SIG-M5 treated with dmso at 0.1 percent for 504 hours (cell line): Measurements from ENCODE around the gene RBBP8.
"Not testable (repeated sequence)": the region's sequence is repeated elsewhere in the genome, so short reads cannot be mapped to it uniquely, and the experiment has no call there.

Source experiments
- DNase-seq: peaks from one replicate; lab custom pipeline; 2025; ENCODE audit not compliant: unreplicated experiment; lab: John Stamatoyannopoulos, UW

RBBP8 gene

DNA sequence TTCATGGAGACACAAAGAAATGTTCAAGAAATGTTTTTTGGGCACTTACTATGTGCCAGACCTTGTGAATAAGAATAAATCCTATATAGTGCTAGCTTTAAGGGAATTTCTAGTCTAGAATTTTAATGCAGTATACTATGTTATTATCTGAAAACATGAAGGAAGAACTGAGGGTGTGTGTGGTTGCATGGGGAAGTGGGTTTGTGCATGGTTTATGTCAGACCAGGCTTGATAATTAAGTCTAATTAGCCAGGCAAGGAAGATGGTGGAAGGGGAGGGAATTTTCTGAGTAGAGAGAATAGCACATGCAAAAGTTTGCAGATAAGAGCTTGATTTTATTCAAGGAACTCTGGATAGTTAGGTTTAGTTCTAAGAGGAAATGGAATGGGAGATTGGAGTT lies 6.5 kb downstream of the RBBP8 start:
- no peak for DNase-seq

DNA sequence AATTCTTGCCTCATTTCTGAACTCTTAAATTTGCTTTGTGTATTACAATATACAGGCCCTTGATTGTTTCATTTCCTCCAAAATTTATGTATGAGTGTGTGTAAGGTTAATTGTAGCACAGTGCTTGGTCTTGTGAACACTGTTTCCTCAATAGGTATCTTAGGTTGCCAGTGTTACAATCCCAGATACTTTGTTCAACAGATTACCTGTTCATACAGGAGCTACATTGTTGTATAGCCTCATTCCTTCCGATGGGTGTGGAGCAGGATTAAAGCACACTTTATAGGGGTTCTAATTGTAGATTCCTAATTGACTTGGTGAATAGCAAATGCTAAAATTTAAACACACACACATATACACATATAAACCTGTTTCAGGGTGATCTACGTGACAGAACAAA lies 10.7 kb downstream of the RBBP8 start:
- no peak for DNase-seq

- no peak for DNase-seq
Observed at GRCh38 chr18:22946217-22946616, 13.1 kb downstream of the RBBP8 start.

DNA sequence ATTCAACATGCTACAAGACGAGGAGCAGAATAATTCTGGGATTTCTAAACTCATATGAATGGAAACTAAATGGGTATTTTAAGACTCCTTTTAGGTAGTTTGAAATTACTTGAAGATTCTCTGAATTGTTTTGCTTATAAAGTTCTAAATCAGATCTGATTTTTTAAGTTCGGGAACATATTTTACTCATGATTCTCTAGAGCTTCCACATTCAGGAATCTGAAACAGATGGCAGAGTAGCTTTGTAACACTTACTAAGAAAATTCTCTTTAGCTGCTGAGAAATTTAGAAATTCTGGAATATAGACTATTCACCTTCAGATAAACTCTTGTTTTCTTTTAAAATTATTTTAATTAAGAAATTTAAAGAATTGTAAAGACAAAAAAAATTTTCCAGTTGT lies 13.7 kb downstream of the RBBP8 start:
- no peak for DNase-seq

GRCh38 chr18:22951823-22952222 lies 18.7 kb downstream of the RBBP8 start:
- peak; percentile 45 for DNase-seq

DNA sequence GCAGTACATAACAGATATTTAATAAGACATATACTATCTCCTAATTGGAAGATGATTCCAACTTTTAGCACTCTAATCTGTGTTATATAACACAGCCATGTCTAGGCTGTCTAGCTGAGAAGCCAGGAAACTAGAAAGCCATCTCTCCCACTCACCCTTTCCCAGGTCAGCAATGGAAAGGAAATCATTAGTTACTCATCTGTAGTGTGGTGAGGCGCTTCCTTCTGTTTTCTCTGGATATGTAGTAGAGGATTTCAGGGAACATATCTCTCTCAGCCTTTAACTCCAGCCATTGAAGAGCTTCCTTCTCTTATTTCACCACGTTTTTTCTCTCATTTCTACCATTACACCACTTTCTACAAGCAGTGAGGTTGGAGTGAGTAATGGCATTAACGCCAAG lies 19.4 kb downstream of the RBBP8 start:
- no peak for DNase-seq

- DNase-seq: not testable (repeated sequence)
Observed at GRCh38 chr18:22953982-22954381, 20.9 kb downstream of the RBBP8 start.

DNA sequence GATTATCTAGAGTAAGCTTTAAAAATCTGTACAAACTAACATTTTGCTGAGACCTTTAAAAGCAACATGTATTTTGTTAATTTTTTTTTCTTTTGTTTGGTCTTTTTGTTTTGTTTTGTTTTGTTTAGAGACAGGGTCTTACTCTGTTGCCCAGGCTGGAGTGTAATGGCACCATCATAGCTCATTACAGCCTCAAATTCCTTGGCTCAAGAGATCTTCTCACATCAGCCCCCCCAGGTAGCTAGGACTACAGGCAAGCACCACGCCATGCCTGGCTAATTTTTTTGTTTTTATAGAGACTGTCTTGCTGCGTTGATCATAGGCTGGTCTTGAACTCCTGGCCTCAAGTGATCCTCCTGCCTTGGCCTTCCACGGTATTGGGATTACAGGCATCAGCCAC lies 23.1 kb downstream of the RBBP8 start:
- no peak for DNase-seq

DNA sequence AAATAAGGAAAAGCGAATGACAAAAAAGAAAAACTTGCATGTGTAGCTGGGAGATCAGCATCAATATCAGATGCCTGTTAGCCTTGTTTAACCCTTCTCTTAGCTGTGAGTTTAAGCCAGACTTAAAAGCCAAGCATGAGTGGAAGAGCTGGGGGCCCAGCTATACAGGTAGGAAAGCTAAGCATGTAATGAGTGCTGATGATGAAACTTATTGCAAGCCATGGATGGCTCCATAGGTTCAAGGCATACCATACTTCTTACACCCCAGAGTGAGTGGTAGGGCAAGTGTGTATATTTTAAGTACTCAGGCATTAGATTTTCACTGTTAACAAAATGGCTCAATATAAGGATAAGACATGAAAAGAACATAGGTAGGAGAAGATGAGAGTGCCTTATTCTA lies 28.0 kb downstream of the RBBP8 start:
- DNase-seq: no peak

DNA sequence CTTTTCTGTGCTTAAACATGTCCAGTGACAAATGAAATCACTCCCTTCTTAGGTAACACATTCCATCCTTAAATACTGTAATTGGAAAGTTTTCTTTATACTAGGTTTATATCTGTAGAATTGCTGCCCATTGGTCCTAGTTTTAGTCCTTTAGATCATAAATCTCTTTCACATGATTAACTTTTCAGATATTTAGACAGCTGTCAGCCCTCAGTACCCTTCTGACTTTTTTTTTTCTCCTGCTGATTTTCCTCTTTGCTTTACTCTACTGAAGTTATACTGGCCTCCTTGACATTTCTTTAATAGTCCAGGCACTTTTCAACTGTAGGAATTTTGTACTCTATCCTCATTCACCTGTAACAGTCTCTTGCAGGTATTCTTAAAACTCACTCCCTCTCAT lies 28.9 kb downstream of the RBBP8 start:
- DNase-seq: no peak

GRCh38 chr18:22964116-22964515 lies 31.0 kb downstream of the RBBP8 start:
- no peak for DNase-seq

DNA sequence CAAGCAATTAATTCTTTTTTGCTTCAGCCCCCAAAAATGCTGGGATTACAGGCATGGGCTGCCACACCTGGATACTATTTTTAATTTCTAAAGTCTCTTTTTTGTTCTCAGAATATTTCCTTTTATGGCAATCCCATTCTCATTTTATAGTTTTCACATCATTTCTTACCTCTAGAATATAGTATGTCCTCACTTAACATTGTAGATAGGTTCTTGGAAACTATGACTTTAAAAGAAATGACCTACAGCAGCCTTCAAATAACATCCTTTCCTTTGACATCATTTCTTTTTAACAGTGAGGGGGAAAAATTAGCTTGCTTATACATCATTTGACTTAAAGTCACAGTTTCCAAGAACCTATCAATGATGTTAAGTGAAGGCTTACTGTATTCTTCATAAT lies 31.6 kb downstream of the RBBP8 start:
- DNase-seq: no peak

- DNase-seq: no peak
Observed at GRCh38 chr18:22971038-22971437, 37.9 kb downstream of the RBBP8 start.

GRCh38 chr18:22974001-22974400 lies 40.9 kb downstream of the RBBP8 start:
- no peak for DNase-seq

DNA sequence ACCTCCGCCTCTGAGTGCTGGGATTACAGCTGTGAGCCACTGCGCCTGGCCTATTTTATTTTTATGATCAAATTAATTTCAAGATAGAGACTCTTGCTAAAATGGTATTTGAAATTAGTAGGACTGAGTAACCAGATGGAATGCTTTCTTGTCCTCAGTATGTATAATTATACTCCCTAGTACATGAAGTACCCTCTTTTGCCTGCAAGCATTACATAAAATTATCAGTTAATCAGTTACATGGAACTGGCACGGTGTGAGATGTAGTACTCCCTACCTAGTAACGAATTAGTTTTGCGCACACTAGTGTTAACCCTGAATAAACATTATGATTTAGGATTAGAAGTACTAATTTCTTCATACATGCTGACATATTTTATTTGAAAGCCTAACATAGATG lies 41.6 kb downstream of the RBBP8 start:
- no peak for DNase-seq

GRCh38 chr18:22975508-22975907 lies 42.4 kb downstream of the RBBP8 start:
- no peak for DNase-seq

DNA sequence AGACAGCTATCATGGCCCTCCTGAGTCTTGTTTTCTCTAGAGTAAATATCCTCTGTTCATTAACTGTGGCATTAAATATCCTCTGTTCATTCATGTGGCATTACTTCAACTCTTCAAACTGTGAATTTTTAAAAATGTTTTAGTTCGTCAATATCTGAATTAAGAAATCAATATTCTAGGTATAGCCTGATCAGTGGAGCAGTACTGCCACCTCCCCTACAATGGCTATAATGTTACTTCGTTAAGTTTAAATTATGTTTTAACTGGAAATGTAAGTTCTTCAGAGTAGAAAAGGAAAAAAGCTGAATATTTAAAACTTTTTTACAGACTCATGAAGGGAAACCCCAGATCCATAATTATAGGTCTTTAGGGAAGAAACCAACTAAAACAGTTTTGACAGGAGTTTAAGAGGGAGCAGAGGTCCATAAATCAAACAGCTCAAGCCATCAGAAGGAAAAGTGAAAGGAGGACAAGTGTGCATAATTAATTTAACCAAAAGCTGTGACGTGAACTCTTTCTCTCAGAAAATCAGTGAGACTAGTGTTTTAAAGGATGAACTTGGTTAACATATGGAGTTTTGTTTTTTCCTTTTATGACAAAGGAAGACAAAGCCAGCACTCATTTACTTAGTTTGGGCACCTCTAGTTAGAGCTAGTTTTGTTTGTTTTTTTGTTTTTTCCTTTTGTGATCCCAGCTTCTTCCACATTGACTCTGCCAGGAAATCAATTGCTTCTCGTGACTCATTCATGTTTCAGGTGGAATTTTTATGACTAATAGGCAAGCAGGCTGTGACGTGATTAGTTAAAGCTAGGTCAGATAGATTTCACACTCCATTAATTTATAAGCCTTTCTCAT lies 44.9 kb downstream of the RBBP8 start:
- no peak for DNase-seq

- DNase-seq: no peak
Observed at GRCh38 chr18:22980394-22980793, 47.3 kb downstream of the RBBP8 start.

- DNase-seq: no peak
Observed at GRCh38 chr18:22981274-22982133, 48.4 kb downstream of the RBBP8 start.

DNA sequence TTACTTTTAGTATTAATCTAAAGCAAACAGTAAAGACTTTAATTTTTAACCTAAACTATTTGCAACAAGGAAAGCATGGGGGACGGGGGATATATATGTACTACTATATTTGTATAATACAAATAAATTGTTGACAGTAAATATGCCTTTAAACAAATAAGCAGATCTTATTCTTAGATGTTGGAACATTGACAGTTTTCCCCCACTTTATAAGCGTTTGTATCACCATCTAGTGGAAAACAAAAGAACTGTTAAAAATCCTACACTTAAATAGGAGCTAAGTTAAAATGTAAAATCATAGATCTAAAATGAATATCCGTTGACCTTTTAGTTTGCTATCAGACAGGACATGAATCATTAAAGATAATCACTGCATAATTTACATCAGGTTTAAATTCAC lies 50.0 kb downstream of the RBBP8 start:
- DNase-seq: peak; percentile 10

DNA sequence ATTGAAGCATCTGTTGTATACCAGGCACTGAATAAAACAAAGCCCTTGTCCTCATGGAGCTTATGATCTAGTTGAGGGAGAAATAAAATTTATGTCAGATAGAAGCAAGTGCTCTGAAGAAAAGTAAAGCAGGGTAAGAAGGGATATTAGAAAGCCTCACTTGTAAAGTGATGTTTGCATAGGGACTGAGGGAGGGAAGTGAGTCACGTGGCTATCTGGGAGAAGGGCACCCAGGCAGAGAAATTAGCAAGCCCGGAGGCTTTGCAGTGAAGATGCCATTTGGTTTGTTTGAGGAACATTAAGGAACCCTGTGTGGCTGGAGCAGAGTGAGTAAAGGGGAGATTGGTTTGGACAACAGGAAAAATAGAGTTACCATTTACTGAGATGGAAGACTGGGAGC lies 52.1 kb downstream of the RBBP8 start:
- DNase-seq: no peak

GRCh38 chr18:22987547-22988189 lies 54.5 kb downstream of the RBBP8 start:
- DNase-seq: no peak
